Naive thymus-derived CD8-positive, alpha-beta T cell (primary cell): ENCODE results near the gene SCML2. TPM values are rescaled to one million over a fixed set of nuclear protein-coding genes. Genes with fewer than 3 reads are reported as not detected.
"Not testable (repeated sequence)": the region's sequence is repeated elsewhere in the genome, so short reads cannot be mapped to it uniquely, and the experiment has no call there.

ENCODE experiments used
- ATAC-seq, 2 donors: fragments of 150-1000 bp; cut with Tn5 transposase in 1 of 2; sonication (Bioruptor Pico), chemical (Tn5 transposase) in 1 of 2; 1 replicate in 1 of 2; 2 replicates in 1 of 2; pipeline ENCODE4 v1.10.0; 2021; ENCODE audit warnings: mild to moderate bottlenecking in 2 of 2, moderate library complexity in 2 of 2
- POLR2A ChIA-PET: fragments of 350-600 bp; sonication (Branson Sonifier 250); formaldehyde crosslinking; loops from one replicate; lab custom pipeline; 2021; ENCODE audit warnings: antibody characterized with exemption; lab: Charles Lee
- DNase-seq, 10 donors: peaks; one replicate each; pipeline versions ENCODE4 v3.0.0 to v3.0.0-alpha.2; 2020 to 2022
- H3K27ac Mint-ChIP-seq, 10 donors: one replicate each; pipeline ENCODE4 v1.8.0; 2020 to 2022; ENCODE audit warnings: mild to moderate bottlenecking in 10 of 10, mixed read lengths in 10 of 10, moderate library complexity in 4 of 10, inconsistent platforms in 1 of 10
- H3K27me3 Mint-ChIP-seq, 5 donors: one replicate each; pipeline ENCODE4 v1.8.0; 2021 to 2022; ENCODE audit warnings: mixed read lengths in 5 of 5
- H3K36me3 Mint-ChIP-seq, 3 donors: one replicate each; pipeline ENCODE4 v1.8.0; 2020 to 2022; ENCODE audit warnings: mixed read lengths in 3 of 3, mild to moderate bottlenecking in 2 of 3, inconsistent platforms in 1 of 3
- H3K4me1 Mint-ChIP-seq, 4 donors: one replicate each; pipeline ENCODE4 v1.8.0; 2021 to 2022; ENCODE audit warnings: mixed read lengths in 4 of 4
- H3K4me3 Mint-ChIP-seq, 10 donors: one replicate each; pipeline ENCODE4 v1.8.0; 2020 to 2022; ENCODE audit warnings: mild to moderate bottlenecking in 10 of 10, mixed read lengths in 10 of 10, moderate library complexity in 6 of 10, inconsistent platforms in 1 of 10
- H3K9me3 Mint-ChIP-seq, 9 donors: one replicate each; pipeline ENCODE4 v1.8.0; 2020 to 2022; ENCODE audit warnings: mixed read lengths in 9 of 9, mild to moderate bottlenecking in 3 of 9, inconsistent platforms in 1 of 9, moderate library complexity in 1 of 9
- polyA plus RNA-seq, 3 donors: library from polyadenylated mRNA; unstranded; fragments of 300-500 nt; fragmentation: Illumina TruSeq; gene quantifications; one replicate each; pipeline ENCODE4 v1.2.3, GENCODE V29; 2021
- total RNA-seq, 8 experiments: library from RNA in 2 of 8; stranded (reverse) in 2 of 8; gene quantifications; one replicate each; pipeline ENCODE4 v1.2.3 and lab custom pipeline; 2021 to 2026

Gene SCML2
- total and polyA plus RNA-seq, 5 experiments from 2014 or later = 0.47 to 2.4 (median 1.1) TPM

DNA sequence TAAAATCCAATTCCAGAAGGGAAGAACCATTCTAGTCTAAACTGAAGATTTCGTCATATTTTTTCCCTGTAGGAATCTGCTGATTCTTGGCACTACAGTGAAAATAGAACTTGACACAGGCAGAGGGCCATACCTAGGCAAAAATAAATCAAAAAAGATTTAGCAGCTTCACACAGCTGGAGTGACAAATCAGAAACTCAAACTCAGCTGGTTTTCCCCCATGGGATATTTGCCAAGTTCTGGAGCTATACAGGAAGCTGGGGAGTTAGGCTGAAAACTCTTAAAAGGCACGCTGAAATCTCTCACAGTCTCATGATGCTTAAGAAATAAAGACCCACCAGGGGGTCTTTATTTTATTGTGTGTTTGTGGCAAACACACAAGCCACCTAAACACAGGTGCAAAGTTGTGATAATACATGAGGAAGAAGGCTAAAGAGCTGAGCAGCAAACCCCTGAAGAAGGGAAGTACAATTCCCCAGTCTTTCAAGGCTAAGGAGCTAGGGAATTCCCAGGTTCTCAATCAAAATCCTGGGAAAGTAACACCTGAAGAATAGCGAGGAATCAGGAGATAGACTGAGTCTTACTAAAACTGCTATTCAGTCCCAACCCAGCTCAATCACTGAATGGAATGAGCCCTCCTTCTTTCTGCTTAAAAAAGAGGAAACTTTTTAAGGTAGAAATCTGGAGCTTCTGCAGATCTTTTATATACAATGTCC, 101.7 kb downstream of the SCML2 start:
- DNase-seq (no peak), ATAC-seq (no peak)
- peak overlapping the region in 1 of 10 donors; percentile 9 for H3K27ac Mint-ChIP-seq
- peaks cover 3 to 8% (median 8%) of the 10 kb centered on the region in 3 donors for H3K36me3 Mint-ChIP-seq
- POLR2A ChIA-PET = no interaction called here
- H3K4me1 Mint-ChIP-seq = no peaks in the 10 kb centered on the region
- no peaks in the 10 kb centered on the region for H3K27me3 Mint-ChIP-seq
- H3K4me3 Mint-ChIP-seq = no peak overlapping the region
- H3K9me3 Mint-ChIP-seq = peaks cover 0 to 2% (median 0%) of the 10 kb centered on the region in 9 donors

DNA sequence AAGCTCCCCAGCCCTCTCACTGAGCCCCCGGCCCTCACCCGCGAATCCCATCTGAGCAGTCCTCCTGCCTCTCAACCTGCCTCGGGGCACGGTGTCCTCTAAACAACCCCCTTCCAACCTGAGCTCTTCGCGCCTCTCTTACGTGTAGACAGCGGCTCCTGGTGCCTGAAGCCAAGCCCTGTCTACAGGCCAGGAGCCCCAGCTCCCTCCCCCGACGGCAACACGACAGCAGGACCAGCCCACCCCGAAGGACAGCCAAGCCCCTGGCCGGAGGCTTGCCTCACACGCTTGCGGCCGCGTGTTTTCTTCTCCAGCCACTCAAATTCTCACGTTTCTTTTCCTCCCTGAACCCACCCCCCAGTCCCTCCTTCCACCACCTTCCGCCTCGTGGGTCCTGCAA, 124.8 kb downstream of the SCML2 start:
- H3K27ac Mint-ChIP-seq, DNase-seq, H3K36me3 Mint-ChIP-seq, H3K27me3 Mint-ChIP-seq, POLR2A ChIA-PET, H3K4me1 Mint-ChIP-seq, H3K9me3 Mint-ChIP-seq, H3K4me3 Mint-ChIP-seq, ATAC-seq: not testable (repeated sequence)

DNA sequence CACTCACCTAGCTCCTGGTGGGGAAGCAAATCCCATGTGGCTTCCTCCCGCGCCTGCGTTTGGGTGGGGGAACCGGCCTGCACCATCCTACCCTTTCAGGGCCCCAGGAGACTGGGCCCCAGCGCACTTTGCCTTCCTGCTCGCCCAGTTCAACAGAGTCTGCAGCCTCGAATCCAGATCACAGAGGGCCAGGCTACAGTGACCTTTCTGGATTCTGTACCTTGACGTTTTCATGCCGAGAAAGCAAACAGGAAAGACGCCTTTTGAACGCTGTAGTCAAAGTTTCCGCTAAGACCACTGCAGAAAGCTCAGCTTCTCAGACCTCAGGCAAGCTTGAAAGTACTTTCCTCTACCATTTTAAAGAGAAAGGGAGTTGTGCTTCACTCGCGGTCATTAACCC, 126.4 kb downstream of the SCML2 start:
- H3K4me3 Mint-ChIP-seq = no peak overlapping the region
- peaks cover 0 to 4% (median 0%) of the 10 kb centered on the region in 9 donors for H3K9me3 Mint-ChIP-seq
- peaks cover 0 to 4% (median 0%) of the 10 kb centered on the region in 5 donors for H3K27me3 Mint-ChIP-seq
- H3K36me3 Mint-ChIP-seq = peaks cover 0 to 3% (median 0%) of the 10 kb centered on the region in 3 donors
- POLR2A ChIA-PET = no interaction called here
- H3K4me1 Mint-ChIP-seq = no peaks in the 10 kb centered on the region
- H3K27ac Mint-ChIP-seq = no peak overlapping the region
- no peak for ATAC-seq
- no peak for DNase-seq

DNA sequence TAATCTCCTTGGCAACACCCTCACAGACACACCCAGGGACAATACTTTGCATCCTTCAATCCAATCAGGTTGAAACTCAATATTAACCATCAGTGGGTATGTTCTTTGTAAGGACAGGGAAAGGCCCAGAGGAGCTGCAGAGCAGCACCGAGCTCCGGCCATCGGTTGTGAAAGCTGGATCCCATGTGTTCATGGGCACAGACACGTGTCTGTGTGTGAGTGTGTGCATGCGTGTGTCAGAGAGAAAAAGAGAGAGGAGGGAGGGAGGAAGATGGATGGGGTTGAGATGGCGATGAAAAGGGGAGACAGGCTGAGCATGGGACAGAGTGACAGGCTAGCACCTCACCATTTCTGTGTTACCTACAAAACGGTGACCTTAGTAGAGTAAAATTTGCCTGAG, 127.0 kb downstream of the SCML2 start:
- ATAC-seq (no peak), DNase-seq (no peak)
- peak overlapping the region in 1 of 10 donors; percentile 48 for H3K27ac Mint-ChIP-seq

DNA sequence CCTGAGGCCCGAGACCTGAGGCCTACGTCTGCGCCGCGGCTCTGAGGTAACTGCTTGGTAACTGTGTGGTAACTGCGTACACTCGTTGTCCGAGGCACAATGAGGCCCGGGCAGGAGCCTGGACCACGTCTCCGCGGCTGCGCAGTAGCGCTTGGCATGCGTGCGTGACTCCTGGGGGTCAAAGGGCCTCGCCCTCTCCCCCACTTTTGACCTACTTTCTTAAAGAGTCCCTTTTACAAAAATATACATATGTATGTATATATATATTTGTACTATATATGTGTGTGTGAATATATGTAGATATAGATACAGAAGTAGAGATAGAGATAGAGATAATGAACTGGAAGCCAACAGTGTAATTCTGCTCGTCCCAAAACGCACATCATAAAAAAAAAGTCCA, 133.7 kb downstream of the SCML2 start, which contains the start of gene BEND2:
BEND2 (minus strand) TSS at position 101 of the 400 bp plus-strand sequence. CDS start 136 bp downstream, outside the sequence.
- POLR2A ChIA-PET = no interaction called here
- no peaks in the 10 kb centered on the region for H3K27me3 Mint-ChIP-seq
- peaks cover 0 to 11% (median 0%) of the 10 kb centered on the region in 9 donors for H3K9me3 Mint-ChIP-seq
- no peak within 1 kb of the TSS for H3K27ac Mint-ChIP-seq
- H3K36me3 Mint-ChIP-seq = peaks cover 0 to 3% (median 0%) of the 10 kb centered on the region in 3 donors
- no peaks in the 10 kb centered on the region for H3K4me1 Mint-ChIP-seq
- H3K4me3 Mint-ChIP-seq = no peak within 1 kb of the TSS
- DNase-seq (no peak), ATAC-seq (no peak)

More for the DNA sequence above, 127.0 kb downstream of the SCML2 start:
- Mint-ChIP-seq H3K4me3 (no peak overlapping the region), H3K36me3 (peaks cover 0 to 3% (median 0%) of the 10 kb centered on the region in 3 donors), H3K9me3 (peaks cover 0 to 4% (median 0%) of the 10 kb centered on the region in 9 donors), H3K4me1 (no peaks in the 10 kb centered on the region), H3K27me3 (peaks cover 0 to 4% (median 0%) of the 10 kb centered on the region in 5 donors)
- POLR2A ChIA-PET = no interaction called here

DNA sequence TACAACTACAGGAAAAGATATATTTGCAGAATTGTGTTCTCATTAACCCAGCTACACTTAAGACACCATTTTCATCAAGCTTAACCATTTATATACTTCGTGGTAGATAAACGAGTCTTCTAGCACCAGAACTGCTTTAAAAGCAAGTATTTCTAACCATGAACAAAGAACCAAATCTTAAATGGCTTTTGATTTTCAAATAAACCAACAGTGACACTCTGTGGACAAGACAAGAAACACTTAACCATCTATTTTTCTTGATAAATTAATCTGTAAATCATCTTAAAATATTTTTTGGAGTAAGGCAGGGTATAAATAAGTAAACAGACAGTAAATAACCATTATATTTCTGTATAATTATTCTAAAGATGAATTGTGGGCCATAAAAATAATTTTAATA, 144.0 kb downstream of the SCML2 start:
- Mint-ChIP-seq H3K4me1 (no peaks in the 10 kb centered on the region), H3K9me3 (peaks cover 0 to 5% (median 0%) of the 10 kb centered on the region in 9 donors), H3K27ac (peak overlapping the region in 1 of 10 donors; percentile 43), H3K4me3 (no peak overlapping the region), H3K27me3 (no peaks in the 10 kb centered on the region), H3K36me3 (no peaks in the 10 kb centered on the region)
- DNase-seq (peak in 2 of 10 donors; percentile 1 to 13), ATAC-seq (no peak)
- POLR2A ChIA-PET = no interaction called here

DNA sequence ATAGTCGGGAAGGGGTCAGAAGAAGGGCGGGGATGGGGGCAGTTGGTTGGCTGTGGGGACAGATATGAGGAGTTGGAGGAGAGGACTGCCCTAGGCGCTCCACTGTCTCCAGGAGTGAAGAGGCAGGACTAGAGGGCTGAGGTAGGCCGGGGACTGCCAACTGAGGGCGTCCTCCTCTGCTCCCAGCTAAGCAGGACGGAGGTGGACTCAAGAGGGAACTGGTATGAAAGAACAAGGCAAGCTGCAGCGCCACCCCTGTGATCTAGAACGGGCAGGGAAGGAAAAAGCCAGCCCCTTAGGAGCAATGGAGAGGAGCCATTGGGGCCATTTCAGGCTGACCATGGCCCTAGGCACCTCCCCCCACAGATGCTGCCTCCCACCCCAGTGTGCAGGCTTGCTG, 147.8 kb downstream of the SCML2 start:
- no peak overlapping the region for H3K27ac Mint-ChIP-seq
- no peaks in the 10 kb centered on the region for H3K27me3 Mint-ChIP-seq
- peaks cover 0 to 3% (median 0%) of the 10 kb centered on the region in 9 donors for H3K9me3 Mint-ChIP-seq
- DNase-seq = no peak
- POLR2A ChIA-PET = no interaction called here
- H3K36me3 Mint-ChIP-seq = no peaks in the 10 kb centered on the region
- H3K4me1 Mint-ChIP-seq = no peaks in the 10 kb centered on the region
- no peak overlapping the region for H3K4me3 Mint-ChIP-seq
- ATAC-seq = no peak

DNA sequence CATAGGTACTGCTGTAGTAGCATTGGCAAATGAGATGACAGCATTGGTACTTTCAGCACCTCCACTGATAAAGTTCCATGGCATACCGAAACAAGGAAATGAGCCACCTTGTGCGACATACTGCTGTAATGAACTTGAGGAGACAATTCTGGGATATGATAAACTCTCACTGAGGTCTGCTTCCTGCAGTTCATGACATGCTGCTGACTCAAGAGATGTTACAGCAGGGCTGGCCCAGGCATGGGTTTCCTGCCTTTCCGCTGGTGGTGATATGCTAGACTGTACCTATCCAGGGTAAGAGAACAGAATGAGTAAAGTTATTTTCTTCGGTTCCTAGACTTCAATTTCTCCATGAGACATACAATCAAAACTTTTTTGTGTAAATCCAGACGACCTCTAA, 150.9 kb downstream of the SCML2 start:
- H3K27me3 Mint-ChIP-seq = peaks cover 0 to 2% (median 0%) of the 10 kb centered on the region in 5 donors
- no peak for ATAC-seq
- H3K9me3 Mint-ChIP-seq = peaks cover 0 to 3% (median 0%) of the 10 kb centered on the region in 9 donors
- no peaks in the 10 kb centered on the region for H3K4me1 Mint-ChIP-seq
- POLR2A ChIA-PET = no interaction called here
- no peak overlapping the region for H3K4me3 Mint-ChIP-seq
- H3K27ac Mint-ChIP-seq = no peak overlapping the region
- no peak for DNase-seq
- H3K36me3 Mint-ChIP-seq = no peaks in the 10 kb centered on the region

DNA sequence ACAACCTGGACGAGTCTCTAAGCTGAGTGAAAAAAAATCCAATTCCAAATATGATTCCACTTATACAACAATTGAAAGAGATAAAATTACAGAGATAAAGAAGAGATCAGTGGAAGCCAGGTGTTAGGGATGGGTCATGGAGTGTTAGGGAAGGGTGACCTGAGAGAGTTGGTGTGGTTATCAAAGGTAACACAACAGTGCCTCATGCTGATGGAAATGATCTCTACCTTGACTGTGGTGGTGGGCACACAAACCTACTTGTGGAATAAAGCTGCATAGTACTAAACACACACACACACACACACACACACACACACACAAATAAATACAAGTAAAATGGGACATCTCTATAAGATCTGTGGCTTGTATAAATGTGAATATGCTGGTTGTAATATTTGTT, 159.8 kb downstream of the SCML2 start:
- peaks cover 0 to 7% (median 0%) of the 10 kb centered on the region in 9 donors for H3K9me3 Mint-ChIP-seq
- no peak overlapping the region for H3K27ac Mint-ChIP-seq
- no peaks in the 10 kb centered on the region for H3K4me1 Mint-ChIP-seq
- ATAC-seq (no peak), DNase-seq (no peak)
- H3K36me3 Mint-ChIP-seq = no peaks in the 10 kb centered on the region
- no peak overlapping the region for H3K4me3 Mint-ChIP-seq
- H3K27me3 Mint-ChIP-seq = peaks cover 0 to 16% (median 4%) of the 10 kb centered on the region in 5 donors
- POLR2A ChIA-PET = no interaction called here

Other genes starting within 250 kb of the SCML2 start
- gene BEND2, start 133.8 kb downstream of the SCML2 start, total RNA-seq = not detected
- gene BEND2, start 133.8 kb downstream of the SCML2 start, polyA plus RNA-seq = not detected
- gene CDKL5, start 70.9 kb upstream of the SCML2 start, total RNA-seq = 1 to 10 TPM; 5.5 to 5.6 TPM
- 1 to 10 TPM in 1 of 3 donors, under 1 TPM in 2; 0.74 to 1.3 (median 0.95) TPM for gene CDKL5, start 70.9 kb upstream of the SCML2 start, polyA plus RNA-seq